ENCODE data around the gene TUFT1.

TUFT1 gene

GRCh38 chr1:151540021-151540981 is at the start of gene TUFT1 (continued):
- no peak for TF ChIP-seq PRDM2 (tag by site-specific recombination; IDR thresholded peaks at IDR 0.05; ENCODE audit: borderline replicate concordance)
- TF ChIP-seq ZBTB7A (tag by site-specific recombination; IDR thresholded peaks at IDR 0.05; ENCODE audit: low read depth) = peak; percentile 72; the same call in 1 of the 2 replicates
- no peak for TF ChIP-seq ZNF777 (tag by site-specific recombination; IDR thresholded peaks at IDR 0.05; ENCODE audit: borderline replicate concordance)
- peak; percentile 55 for TF ChIP-seq ZSCAN30 (tag by site-specific recombination; IDR thresholded peaks at IDR 0.05)
- 0 out of 2 replicates have a peak, but pooled peaks have one; percentile 33 for TF ChIP-seq YY2 (tag by site-specific recombination; IDR thresholded peaks at IDR 0.05)
- peak; percentile 64; the same call in 1 of the 2 replicates for TF ChIP-seq ZNF639 (tag by site-specific recombination; IDR thresholded peaks at IDR 0.05)
- no peak for TF ChIP-seq ZNF214 (tag by site-specific recombination; IDR thresholded peaks at IDR 0.05; ENCODE audit: borderline replicate concordance)
- TF ChIP-seq PRDM1 (tag by site-specific recombination; IDR thresholded peaks at IDR 0.05) = no peak
- peak; percentile 83 for TF ChIP-seq ZNF561 (tag by site-specific recombination; IDR thresholded peaks at IDR 0.05; ENCODE audit: borderline replicate concordance)
- TF ChIP-seq KLF16 (tag by site-specific recombination; IDR thresholded peaks at IDR 0.05) = peak; percentile 97
- peak; percentile 56; the same call in 1 of the 2 replicates for TF ChIP-seq ZIC2 (tag by site-specific recombination; IDR thresholded peaks at IDR 0.05)
- 0 out of 2 replicates have a peak, but pooled peaks have one; percentile 54 for TF ChIP-seq ZNF580 (tag by site-specific recombination; IDR thresholded peaks at IDR 0.05)
- no peak for TF ChIP-seq SETDB1 (IDR thresholded peaks at IDR 0.05; ENCODE audit: insufficient read length, low read length)
- TF ChIP-seq SCRT2 (tag by site-specific recombination; IDR thresholded peaks at IDR 0.05) = peak; percentile 84
- TF ChIP-seq ZNF629 (tag by site-specific recombination; IDR thresholded peaks at IDR 0.05) = peak; percentile 54
- no peak for TF ChIP-seq MYNN (tag by site-specific recombination; IDR thresholded peaks at IDR 0.05; ENCODE audit: borderline replicate concordance)
- TF ChIP-seq ZNF664 (tag by site-specific recombination; IDR thresholded peaks at IDR 0.05) = peak; percentile 86; the same call in 1 of the 2 replicates
- TF ChIP-seq ZNF223 (tag by site-specific recombination; IDR thresholded peaks at IDR 0.05) = no peak
- TF ChIP-seq ZNF138 (tag by site-specific recombination; IDR thresholded peaks at IDR 0.05; ENCODE audit: borderline replicate concordance) = no peak
- TF ChIP-seq ZNF837 (tag by site-specific recombination; IDR thresholded peaks at IDR 0.05) = no peak; the same call in 1 of the 2 replicates
- no peak for TF ChIP-seq ZNF169 (tag by site-specific recombination; IDR thresholded peaks at IDR 0.05)
- peak; percentile 89 for TF ChIP-seq ZBTB8A (tag by site-specific recombination; IDR thresholded peaks at IDR 0.05)
- no peak for TF ChIP-seq ZNF830 (tag by site-specific recombination; IDR thresholded peaks at IDR 0.05; ENCODE audit: low read depth)
- no peak for TF ChIP-seq ZNF426 (tag by site-specific recombination; IDR thresholded peaks at IDR 0.05)
- peak; percentile 49; the same call in 1 of the 2 replicates for TF ChIP-seq WT1 (tag by site-specific recombination; IDR thresholded peaks at IDR 0.05)
- peak; percentile 44; the same call in 1 of the 2 replicates for TF ChIP-seq ZBTB20 (tag by site-specific recombination; IDR thresholded peaks at IDR 0.05)
- TF ChIP-seq ZNF394 (tag by site-specific recombination; IDR thresholded peaks at IDR 0.05; ENCODE audit: borderline replicate concordance) = peak; percentile 71
- TF ChIP-seq ZNF175 (tag by site-specific recombination; IDR thresholded peaks at IDR 0.05) = no peak
- TF ChIP-seq ZNF626 (tag by site-specific recombination; IDR thresholded peaks at IDR 0.05) = no peak
- no peak for TF ChIP-seq ZNF768 (tag by site-specific recombination; IDR thresholded peaks at IDR 0.05)
- TF ChIP-seq ZNF37A (tag by site-specific recombination; IDR thresholded peaks at IDR 0.05) = no peak
- TF ChIP-seq ZNF292 (tag by site-specific recombination; IDR thresholded peaks at IDR 0.05; ENCODE audit: borderline replicate concordance, low read depth) = no peak
- peak; percentile 25; the same call in 1 of the 2 replicates for TF ChIP-seq ZFP69B (tag by site-specific recombination; IDR thresholded peaks at IDR 0.05)
